ENCODE results near the gene AAGAB. TPM values are rescaled to one million over a fixed set of nuclear protein-coding genes. Genes with fewer than 3 reads are reported as not detected.

Gene AAGAB
- total and polyA plus RNA-seq, 2 donors (not counting 1 experiment from before 2014, with no cell fraction given), result 55.8 to 62.5 TPM

GRCh38 chr15:67244971-67245478, 9.4 kb downstream of the AAGAB start:
- no peak overlapping the region for H2AFZ ChIP-seq (ENCODE audit: low read length)
- no peaks in the 10 kb centered on the region for H3K27me3 ChIP-seq (ENCODE audit: control insufficient read depth, insufficient read depth, low read length)
- no peak overlapping the region for H3K4me3 ChIP-seq (replicated peaks in 1 of 4; ENCODE audit: control extremely low read depth in 1 of 4, insufficient read depth in 1 of 4, low read depth in 3 of 4, low read length in 4 of 4)
- peak; percentile 38 to 86 for DNase-seq (ENCODE audit: low read depth in 2 of 2)
- no peak overlapping the region for H3K4me2 ChIP-seq (ENCODE audit: extremely low read depth, insufficient read depth, low read length)
- TF ChIP-seq CTCF (conservative IDR thresholded peaks at IDR 0.05 in 1 of 2, IDR thresholded peaks at IDR 0.05 in 1 of 2; ENCODE audit: low read depth in 1 of 2, low read length in 2 of 2), result no peak
- no peak for TF ChIP-seq EZH2 (IDR thresholded peaks at IDR 0.05; ENCODE audit: low read length, missing control alignments)
- no peaks in the 10 kb centered on the region for H4K20me1 ChIP-seq (ENCODE audit: control insufficient read depth, extremely low read depth, insufficient read depth, low read length)
- H3K27ac ChIP-seq (ENCODE audit: insufficient read depth, low read length), result no peak overlapping the region
- H3K9ac ChIP-seq (ENCODE audit: insufficient read depth, low read length), result no peak overlapping the region
- H3K4me1 ChIP-seq (ENCODE audit: control insufficient read depth, extremely low read depth, insufficient read depth, low read length), result peaks cover 2% of the 10 kb centered on the region
- H3K9me3 ChIP-seq (ENCODE audit: control insufficient read depth, insufficient read depth, low read depth, low read length), result no peaks in the 10 kb centered on the region
- H3K36me3 ChIP-seq (ENCODE audit: control insufficient read depth, insufficient read depth, low read length), result no peaks in the 10 kb centered on the region
- H3K79me2 ChIP-seq (ENCODE audit: control insufficient read depth, insufficient read depth, low read length), result peaks cover 33% of the 10 kb centered on the region

GRCh38 chr15:67242708-67243111, 11.8 kb downstream of the AAGAB start:
- no peak for TF ChIP-seq CTCF (conservative IDR thresholded peaks at IDR 0.05 in 1 of 2, IDR thresholded peaks at IDR 0.05 in 1 of 2; ENCODE audit: low read depth in 1 of 2, low read length in 2 of 2)
- TF ChIP-seq EZH2 (IDR thresholded peaks at IDR 0.05; ENCODE audit: low read length, missing control alignments), result no peak
- DNase-seq (ENCODE audit: low read depth in 2 of 2), result peak in 1 of 2 donors; percentile 17
- H2AFZ ChIP-seq (ENCODE audit: low read length), result no peak overlapping the region
- H3K9ac ChIP-seq (ENCODE audit: insufficient read depth, low read length), result no peak overlapping the region
- no peaks in the 10 kb centered on the region for H3K9me3 ChIP-seq (ENCODE audit: control insufficient read depth, insufficient read depth, low read depth, low read length)
- H3K27me3 ChIP-seq (ENCODE audit: control insufficient read depth, insufficient read depth, low read length), result no peaks in the 10 kb centered on the region
- no peaks in the 10 kb centered on the region for H4K20me1 ChIP-seq (ENCODE audit: control insufficient read depth, extremely low read depth, insufficient read depth, low read length)
- H3K4me3 ChIP-seq (replicated peaks in 1 of 4; ENCODE audit: control extremely low read depth in 1 of 4, insufficient read depth in 1 of 4, low read depth in 3 of 4, low read length in 4 of 4), result no peak overlapping the region
- no peak overlapping the region for H3K4me2 ChIP-seq (ENCODE audit: extremely low read depth, insufficient read depth, low read length)
- peaks cover 28% of the 10 kb centered on the region for H3K79me2 ChIP-seq (ENCODE audit: control insufficient read depth, insufficient read depth, low read length)
- no peaks in the 10 kb centered on the region for H3K4me1 ChIP-seq (ENCODE audit: control insufficient read depth, extremely low read depth, insufficient read depth, low read length)
- H3K36me3 ChIP-seq (ENCODE audit: control insufficient read depth, insufficient read depth, low read length), result no peaks in the 10 kb centered on the region
- H3K27ac ChIP-seq (ENCODE audit: insufficient read depth, low read length), result no peak overlapping the region

GRCh38 chr15:67241132-67241855, 13.2 kb downstream of the AAGAB start:
- no peak for DNase-seq (ENCODE audit: low read depth in 2 of 2)
- no peaks in the 10 kb centered on the region for H4K20me1 ChIP-seq (ENCODE audit: control insufficient read depth, extremely low read depth, insufficient read depth, low read length)

More at GRCh38 chr15:67241132-67241855, 13.2 kb downstream of the AAGAB start:
- no peak for TF ChIP-seq EZH2 (IDR thresholded peaks at IDR 0.05; ENCODE audit: low read length, missing control alignments)
- TF ChIP-seq CTCF (conservative IDR thresholded peaks at IDR 0.05 in 1 of 2, IDR thresholded peaks at IDR 0.05 in 1 of 2; ENCODE audit: low read depth in 1 of 2, low read length in 2 of 2), result no peak
- Histone ChIP-seq H2AFZ (ENCODE audit: low read length) (no peak overlapping the region), H3K4me3 (replicated peaks in 1 of 4; ENCODE audit: control extremely low read depth in 1 of 4, insufficient read depth in 1 of 4, low read depth in 3 of 4, low read length in 4 of 4) (no peak overlapping the region), H3K27me3 (ENCODE audit: control insufficient read depth, insufficient read depth, low read length) (no peaks in the 10 kb centered on the region), H3K4me1 (ENCODE audit: control insufficient read depth, extremely low read depth, insufficient read depth, low read length) (no peaks in the 10 kb centered on the region), H3K79me2 (ENCODE audit: control insufficient read depth, insufficient read depth, low read length) (peaks cover 21% of the 10 kb centered on the region), H3K4me2 (ENCODE audit: extremely low read depth, insufficient read depth, low read length) (no peak overlapping the region), H3K27ac (ENCODE audit: insufficient read depth, low read length) (no peak overlapping the region), H3K9ac (ENCODE audit: insufficient read depth, low read length) (no peak overlapping the region), H3K36me3 (ENCODE audit: control insufficient read depth, insufficient read depth, low read length) (no peaks in the 10 kb centered on the region), H3K9me3 (ENCODE audit: control insufficient read depth, insufficient read depth, low read depth, low read length) (no peaks in the 10 kb centered on the region)

All from fibroblast of lung (primary cell).